HG03432 (cell line): Measurements from ENCODE around the gene POLDIP3.
"Not testable (repeated sequence)": the region's sequence is repeated elsewhere in the genome, so short reads cannot be mapped to it uniquely, and the experiment has no call there.

Source experiments
- ATAC-seq: cut with Tn5 transposase; IDR thresholded peaks from one replicate; pipeline ENCODE4 v1.9.1; 2021; ENCODE audit warnings: mild to moderate bottlenecking, moderate library complexity; ENCODE audit not compliant: unreplicated experiment

Gene POLDIP3

DNA sequence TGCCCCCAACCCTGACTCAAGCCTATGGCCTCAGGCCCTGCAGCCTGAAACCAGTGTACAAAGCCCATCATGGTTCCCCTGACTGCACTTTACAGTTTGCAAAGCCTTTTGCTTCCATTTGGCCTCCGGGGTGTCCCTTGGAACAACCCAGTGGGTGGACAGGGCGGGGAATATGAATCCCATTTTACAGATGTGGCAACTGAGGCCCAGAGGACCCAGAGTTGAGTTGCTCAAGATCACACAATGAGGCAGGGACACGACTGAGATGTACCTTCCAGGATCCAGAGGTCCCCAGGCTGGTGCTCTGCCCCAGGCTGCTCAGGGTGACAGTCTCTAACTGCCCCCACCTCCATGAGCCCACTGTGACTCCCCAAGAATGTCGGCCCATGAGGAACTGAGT, 5.4 kb upstream of the POLDIP3 start:
- ATAC-seq: no peak

DNA sequence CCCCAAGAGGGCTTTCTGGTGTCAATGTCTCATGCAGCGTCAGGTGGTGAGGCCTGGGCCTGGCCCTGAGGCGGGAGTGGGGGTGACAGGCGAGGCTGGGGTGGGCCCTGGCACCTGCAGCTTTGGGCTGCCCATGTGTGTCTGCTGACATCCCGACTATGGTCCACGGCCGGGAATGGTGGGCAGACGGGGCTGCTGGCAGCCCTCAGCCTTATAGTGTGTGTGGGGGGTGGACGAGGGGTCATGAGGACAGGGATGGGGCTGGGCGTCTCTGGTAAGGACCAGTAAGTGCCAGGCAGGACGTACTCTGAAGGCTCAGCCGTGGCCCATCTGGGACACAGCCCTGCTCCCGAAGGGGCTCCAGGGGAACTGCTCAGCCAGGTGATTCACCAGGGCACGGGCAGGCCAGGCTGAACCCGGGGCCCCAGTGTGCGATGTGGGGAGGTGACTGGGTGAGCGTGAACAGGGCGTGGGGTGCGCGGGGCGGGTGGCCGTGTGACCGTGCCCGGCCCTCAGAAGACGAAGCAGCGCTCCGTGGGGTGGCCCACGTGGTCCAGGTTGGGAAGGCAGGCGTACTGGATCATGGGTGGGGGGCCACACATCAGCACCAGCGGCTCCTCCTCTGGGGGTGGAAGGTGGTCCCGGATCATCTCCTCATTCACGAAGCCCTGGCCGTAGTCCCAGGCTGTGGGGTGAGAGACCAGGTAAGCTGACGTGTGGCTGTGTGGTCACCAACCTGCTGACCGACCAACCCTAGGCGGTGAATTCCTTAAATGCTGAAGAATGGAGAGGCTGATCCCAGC, 4.8 kb upstream of the POLDIP3 start:
- no peak for ATAC-seq

DNA sequence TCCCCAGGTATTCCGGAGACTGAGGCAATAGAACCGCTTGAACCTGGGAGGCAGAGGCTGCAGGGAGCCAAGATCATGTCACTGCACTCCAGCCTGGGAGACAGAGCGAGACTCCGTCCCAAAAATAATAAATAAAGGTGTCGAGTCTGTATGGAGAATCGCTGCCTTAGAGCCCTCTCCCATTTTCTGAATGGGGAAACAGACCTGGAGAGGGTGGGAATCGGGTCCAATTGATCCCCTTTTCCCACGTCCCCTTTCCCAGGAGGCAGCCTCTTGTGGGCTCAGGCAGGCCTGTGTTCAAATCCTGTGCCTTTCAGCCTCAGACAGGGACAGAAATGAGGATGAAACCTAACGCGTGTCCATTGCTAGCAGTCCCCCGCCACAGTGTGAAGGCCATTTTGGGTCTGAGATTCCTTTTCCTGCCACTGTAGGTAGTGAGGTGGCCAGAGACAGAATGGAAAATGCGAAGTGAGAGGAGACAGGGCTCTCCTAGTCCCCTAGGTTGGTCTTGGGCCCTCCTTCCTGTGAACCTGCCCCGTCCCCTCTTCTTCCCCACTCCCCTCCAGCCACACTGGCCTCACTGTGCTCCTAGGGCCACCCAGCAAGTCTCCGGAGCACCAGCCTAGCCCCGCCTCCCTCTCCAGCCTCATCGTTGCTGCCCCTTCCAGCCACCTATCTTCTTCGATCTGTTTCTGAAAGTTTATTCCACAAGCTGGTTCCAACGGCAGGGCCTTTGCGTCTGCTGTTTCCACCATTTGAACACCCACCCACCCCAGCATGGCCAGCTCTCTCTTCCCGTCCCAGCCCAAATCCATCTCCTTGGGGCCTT, 2.7 kb upstream of the POLDIP3 start:
- no peak for ATAC-seq

DNA sequence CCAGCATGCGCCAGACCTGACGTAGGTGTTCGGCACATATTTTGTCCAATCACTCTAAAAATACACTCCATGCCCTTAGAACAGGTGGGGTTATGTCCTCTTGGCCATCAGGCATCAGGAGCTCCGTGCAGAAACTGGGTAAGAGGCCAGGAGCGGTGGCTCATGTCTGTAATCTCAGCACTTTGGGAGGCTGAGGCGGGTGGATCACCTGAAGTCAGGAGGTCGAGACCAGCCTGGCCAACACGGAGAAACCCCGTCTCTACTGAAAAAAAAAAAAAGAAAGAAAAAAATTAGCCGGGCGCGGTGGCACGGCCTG, 1.1 kb upstream of the POLDIP3 start:
- ATAC-seq: not testable (repeated sequence)

DNA sequence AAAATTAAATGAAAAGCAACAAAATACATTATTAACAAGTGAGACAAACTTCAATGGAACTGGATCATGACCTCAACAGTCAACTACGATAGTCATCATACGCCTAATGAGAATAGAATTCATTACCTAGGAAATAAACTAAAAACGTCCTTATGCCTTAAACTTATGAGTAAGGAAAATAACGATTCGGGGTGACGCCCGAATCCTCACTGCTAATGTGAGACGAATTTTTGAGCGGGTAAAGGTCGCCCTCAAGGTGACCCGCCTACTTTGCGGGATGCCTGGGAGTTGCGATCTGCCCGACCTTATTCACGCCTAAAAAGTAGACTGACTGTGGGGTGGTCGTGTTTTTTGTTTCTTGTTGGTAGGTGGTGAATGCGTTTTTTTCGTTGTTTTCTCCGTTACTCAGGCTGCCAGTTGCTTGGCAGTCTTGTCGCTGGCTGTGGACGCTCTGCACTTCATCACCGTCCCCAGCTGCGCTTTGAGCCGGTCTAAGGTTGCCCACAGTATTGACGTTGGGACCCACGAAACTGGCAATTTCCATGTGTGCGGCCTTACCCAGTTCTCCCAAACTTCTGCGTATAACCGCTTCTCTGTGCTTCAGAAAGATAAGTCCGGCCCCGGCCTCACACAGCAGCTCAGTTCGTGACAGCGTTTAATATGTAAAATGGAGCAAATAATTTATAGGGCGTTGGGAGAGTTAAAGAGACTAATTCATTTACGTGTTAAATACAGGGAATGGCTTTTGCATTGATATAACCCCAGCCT, 593 bp upstream of the POLDIP3 start:
- ATAC-seq: peak; percentile 61

DNA sequence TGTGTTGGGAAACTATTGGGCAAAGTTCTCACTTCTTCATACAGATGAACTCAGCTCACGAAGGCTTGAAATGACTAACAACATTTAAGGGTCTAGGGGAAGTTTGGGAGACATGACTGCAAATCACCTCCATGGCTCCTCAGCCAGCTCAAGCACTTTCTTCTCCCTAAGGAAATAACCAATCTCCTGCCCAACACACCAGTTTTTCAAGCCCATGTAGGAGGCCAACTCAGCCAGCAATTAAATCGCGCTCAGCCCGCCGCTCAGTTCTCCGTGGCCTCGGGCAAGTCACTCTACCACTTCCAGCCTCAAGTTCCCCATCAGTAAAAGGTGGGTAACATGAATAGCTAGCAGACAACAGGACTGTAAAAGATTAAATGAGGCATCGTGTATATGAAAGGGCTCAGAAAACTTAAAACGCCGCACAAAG, 796 bp downstream of the POLDIP3 start:
- ATAC-seq: no peak

DNA sequence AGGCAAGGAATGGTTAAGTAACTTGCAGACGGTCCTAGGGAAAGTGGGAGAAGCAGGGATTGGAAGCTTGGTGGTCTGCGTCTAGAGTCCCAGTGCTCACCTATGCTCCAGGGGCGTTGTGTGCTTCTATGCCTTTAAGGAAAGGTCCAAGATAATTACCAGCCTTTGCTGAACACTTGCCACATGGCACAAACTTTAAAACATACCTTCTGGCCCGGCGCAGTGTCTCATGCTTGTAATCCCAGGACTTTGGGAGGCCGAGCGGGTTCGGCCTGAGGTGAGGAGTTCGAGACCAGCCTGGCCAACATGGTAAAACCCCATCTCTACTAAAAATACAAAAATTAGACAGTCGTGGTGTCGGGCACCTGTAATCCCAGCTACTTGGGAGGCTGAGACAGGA, 2.3 kb downstream of the POLDIP3 start:
- no peak for ATAC-seq

DNA sequence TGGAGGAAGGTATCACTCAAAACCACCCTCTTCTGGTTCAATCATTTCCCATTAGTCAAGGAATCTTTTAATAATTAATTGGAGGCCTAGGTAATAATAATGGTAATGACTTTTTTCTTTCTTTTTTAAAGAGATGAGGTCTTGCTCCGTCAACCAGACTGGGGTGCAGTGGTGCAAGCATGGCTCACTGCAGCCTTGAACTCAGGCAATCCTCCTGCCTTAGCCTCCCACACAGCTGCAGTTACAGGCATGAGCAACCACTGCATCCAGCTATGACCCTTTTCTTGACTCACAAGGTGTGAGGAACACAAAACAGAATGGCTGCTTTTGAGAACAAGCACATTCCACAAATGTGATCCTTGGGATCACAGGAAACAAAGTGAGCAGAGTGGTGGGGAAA, 3.6 kb downstream of the POLDIP3 start:
- no peak for ATAC-seq

DNA sequence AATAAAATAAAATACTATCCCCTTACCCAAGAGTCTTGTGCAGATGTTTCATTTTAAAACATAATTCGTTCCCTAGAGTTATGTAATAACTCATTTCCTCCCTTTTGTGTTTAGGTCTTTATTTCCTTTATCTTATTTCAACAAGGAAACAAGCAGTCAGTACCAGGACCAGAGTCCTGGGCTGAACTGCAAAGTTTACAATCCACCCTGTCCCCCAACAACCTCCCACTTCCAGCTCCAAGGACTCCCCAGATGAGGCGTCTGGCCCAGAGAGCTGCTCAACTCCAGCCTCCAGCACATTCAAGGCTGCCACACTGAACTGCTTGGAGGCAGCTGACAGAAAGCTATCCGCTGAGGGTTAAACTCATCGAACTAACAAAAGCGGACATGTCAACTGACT, 4.5 kb downstream of the POLDIP3 start:
- no peak for ATAC-seq

DNA sequence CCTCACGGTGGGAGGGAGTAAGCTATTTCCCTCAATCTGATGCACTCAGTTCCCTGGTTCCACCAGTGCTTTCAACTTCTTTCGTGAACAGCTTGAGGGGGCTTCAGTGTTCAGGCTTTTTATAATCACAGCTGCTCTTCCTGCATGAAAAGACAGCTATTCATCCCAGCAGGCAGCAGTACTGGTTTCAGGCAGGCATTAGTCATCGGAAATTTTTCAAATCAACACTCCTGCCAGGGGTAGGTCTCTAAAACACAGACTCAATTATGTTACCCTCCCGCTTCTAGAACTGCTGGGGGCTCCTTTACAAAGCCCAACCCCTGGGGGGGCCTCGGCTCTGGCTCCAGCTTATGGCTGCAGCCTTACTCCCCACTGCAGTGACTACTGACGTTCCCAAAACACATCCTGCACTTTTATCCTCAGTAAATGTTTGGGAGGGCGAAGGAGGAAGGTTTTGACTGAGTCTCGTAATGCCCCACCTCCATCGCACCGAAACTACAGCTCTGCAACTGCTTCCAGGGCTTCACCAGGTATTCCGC, 5.8 kb downstream of the POLDIP3 start:
- ATAC-seq: no peak

DNA sequence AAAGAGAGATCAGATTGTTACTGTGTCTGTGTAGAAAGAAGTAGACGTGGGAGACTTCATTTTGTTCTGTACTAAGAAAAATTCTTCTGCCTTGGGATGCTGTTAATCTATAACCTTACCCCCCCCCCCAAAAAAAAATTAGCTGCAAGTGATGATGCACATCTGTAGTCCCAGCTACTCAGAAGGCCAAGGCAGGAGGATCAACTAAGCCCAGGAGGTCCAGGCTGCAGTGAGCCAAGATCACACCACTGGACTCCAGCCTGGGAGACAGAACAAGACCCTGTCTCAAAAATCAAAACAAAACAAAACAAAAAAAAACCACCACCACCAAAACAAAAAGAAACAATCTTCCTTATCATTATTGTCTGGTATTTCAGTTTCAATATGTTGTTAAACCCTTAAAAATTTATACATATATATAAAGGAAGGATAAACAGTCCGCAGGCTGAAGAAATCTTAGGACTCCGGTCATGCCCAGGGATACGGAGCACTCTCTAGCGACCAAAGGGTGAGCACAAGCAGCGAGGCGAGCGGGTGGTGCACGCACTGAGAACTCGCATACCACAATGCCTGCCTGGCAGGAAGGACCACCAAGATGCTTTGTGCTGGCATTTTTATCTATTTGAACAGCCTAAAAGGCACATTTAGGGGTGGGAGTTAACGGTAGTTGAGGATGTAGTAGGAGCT, 6.4 kb downstream of the POLDIP3 start:
- ATAC-seq: no peak

DNA sequence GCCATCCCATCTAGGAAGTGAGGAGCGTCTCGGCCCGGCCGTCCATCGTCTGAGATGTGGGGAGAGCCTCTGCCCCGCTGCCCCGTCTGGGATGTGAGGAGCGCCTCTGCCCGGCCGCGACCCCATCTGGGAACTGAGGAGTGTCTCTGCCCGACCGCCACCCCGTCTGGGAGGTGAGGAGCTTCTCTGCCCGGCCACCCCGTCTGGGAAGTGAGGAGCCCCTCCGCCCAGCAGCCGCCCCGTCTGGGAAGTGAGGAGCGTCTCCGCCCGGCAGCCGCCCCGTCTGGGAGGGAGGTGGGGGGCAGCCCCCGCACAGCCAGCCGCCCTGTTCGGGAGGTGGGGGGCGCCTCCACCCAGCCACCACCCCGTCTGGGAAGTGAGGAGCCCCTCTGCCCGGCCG, 7.0 kb downstream of the POLDIP3 start:
- not testable (repeated sequence) for ATAC-seq

DNA sequence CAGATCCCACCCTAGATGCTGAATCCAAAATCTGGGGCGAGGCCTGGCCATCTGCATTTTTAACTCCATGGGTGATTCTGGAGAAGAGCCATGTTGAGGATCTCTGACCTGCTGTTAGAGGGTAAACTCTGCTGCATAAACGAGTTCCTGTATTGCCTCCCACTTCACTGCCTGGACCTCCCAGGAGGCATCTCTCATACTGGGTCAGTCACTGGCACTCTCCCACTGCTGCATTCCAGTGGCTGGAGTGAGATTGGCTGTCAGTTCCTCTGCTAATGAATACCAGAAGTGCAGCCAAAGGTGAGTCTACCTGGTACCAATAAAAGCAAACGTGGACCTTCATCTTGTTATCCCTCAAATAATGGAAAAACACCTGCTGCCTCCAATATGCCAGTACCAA, 10.3 kb downstream of the POLDIP3 start:
- no peak for ATAC-seq

DNA sequence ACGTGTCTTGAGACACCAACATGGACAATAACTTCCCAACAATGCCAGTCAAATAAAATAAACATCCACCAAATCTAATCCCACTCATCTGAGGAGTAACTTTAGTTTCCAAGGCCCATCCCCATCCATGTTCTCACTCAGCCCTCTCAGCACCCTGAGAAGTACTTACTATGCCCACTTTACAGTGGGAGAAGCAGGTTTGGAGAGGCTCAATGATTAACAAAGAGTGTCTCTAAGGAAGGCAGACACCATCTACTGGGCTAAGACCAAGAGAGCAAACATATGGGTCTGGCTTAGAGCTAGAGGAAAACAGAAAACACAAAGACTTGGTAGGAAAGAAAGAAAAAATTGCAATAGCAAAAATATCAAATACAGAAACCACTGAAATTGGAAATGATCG, 11.3 kb downstream of the POLDIP3 start:
- ATAC-seq: no peak

DNA sequence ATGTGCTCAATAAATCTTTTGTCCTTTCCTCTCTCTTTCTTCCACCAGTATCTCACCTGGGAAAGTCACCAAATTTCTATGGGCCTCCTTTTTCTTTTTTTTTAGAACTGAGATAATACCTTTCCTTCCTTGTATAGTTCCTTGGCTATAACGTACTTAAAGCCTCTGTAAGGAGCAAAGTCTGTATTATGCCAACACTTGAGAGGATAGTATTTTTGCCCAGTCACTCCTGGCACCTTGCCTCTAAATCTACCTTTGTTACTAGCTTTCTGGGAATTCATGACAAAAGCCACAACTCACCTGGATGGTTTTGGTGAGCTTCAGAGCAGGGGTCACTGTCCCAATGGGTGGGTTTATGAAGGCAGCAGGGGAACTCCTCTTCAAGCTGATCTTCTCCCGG, 12.2 kb downstream of the POLDIP3 start:
- ATAC-seq: no peak

DNA sequence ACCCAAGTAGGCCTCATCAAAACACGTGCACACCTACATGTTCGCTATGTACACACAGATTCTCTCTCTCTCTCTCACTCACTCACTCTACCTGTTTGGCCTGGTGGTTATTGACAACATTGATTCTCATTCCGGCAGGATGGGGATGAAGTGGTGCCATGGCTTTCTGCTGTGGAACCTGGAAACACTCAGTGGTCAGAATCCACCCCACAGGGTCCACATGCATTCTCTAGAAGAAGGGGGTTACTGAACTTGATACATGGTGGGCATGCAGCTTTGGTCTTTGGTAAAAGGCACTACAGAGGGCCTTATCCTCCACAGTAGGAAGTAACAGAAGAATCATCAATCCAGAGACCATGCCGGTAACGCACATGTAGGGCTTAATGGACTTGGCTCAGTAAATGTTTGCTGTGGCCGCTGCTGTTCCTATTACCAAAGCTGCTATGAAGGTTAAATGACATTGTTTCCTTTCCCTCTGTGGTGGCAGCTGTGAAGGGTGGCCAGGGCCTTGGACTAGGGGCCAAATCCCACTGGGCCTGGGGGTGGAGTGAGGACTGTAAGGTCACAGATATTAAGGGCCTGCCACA, 12.7 kb downstream of the POLDIP3 start:
- no peak for ATAC-seq

DNA sequence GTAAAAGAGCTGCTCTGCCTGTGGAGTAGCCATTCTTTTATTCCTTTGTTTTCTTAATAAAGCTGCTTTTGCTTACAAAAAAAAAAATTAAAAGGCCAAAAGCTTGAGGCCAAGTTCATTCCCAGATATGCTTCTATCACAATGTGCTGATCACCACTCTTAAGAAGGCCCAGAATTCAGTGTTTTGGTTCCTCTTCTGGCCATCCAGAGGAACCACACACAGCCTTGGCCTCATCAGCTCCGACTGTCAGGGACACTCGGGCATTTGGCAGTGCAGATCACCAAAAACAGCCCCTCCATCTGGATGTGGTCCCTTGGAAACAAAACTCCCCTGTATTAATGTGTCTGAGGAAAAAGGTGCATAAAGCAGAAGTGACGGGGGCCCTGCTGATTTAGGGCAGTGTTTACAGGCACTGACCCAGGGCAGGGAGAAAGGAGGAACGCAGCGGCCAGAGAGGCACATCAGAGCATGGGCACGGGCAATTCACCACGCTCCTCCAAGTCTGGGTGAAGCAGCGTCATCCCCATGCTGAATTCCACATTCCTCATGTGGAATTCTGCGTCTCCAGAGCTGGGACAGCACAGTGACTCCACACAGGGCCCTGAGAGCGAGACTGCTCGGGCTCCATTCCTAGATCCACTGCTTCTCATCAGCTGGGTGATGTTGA, 17.7 kb downstream of the POLDIP3 start:
- no peak for ATAC-seq

DNA sequence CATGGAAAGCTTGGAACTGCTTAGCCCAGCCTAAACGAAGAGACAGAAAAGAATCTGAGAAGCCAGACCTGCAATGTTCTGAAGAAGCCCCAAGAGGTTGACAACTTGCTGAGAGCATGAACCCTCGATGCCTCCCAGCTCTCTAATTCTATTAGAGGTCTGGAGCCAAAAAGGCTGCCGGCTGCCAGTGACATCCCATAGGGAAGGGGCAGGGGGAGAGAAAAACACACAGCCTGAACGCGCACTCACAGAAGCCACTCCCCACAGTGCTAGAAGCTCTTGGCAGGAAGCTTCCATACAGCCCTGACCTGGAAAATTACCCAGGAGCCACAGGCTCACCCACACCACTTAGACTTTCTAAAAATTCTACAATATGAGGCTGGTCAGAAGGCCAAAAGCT, 18.3 kb downstream of the POLDIP3 start:
- ATAC-seq: no peak

DNA sequence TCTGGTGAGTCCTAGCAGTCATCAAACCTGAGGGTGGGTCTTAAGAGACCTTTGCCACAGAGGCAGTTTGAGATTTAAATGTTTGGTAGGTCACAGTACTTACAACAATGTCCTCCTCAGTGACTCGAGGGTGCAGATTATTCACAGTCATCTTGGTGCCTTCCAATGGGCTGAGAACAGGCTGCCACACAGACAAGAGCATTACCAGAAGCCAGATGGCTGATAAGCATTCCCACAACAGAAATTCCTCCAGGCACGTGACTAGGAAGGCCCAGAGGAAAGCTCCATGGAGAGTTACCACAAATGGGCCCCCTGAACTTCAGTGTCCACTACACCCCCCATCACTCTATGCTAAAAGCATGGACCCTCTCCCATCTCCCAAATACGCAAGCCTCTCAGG, 19.2 kb downstream of the POLDIP3 start:
- ATAC-seq: no peak

DNA sequence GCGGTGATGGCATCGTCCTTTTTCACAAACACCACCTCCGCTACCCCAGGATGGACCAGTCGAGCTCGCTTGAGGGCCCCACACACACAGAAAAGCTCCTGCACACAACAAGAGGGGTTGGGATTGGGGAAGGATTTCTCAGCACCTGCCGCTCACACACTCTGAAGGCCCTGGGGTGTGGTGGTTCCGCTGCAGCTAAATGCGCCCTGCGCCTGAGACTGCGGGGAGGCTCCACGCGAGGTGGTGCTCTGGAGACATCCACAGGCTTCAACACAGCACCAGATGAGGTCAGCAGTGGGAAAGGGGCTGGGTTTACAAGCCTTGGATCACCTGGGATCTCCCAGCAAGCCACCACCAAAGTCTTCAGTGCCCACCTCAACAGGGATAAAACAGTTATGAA, 22.7 kb downstream of the POLDIP3 start:
- no peak for ATAC-seq
